Stimulated activated CD8-positive, alpha-beta memory T cell treated with anti-CD3 and anti-CD28 coated beads, Interleukin-15, amount 100 ng/mL, for 1 hour (primary cell): ENCODE data around the gene PAX5.

Experiments used
- DNase-seq: peaks from one replicate; pipeline ENCODE4 v3.0.0-alpha.2; 2020; ENCODE audit warnings: low read depth

The PAX5 gene

GRCh38 chr9:37037503-37038301 is 3.6 kb upstream of the PAX5 start:
- DNase-seq = no peak

GRCh38 chr9:37036776-37037502 is 2.9 kb upstream of the PAX5 start:
- no peak for DNase-seq

GRCh38 chr9:37036371-37036775 is 2.3 kb upstream of the PAX5 start:
- no peak for DNase-seq

GRCh38 chr9:37035648-37036370 is 1.7 kb upstream of the PAX5 start:
- DNase-seq = no peak

DNA sequence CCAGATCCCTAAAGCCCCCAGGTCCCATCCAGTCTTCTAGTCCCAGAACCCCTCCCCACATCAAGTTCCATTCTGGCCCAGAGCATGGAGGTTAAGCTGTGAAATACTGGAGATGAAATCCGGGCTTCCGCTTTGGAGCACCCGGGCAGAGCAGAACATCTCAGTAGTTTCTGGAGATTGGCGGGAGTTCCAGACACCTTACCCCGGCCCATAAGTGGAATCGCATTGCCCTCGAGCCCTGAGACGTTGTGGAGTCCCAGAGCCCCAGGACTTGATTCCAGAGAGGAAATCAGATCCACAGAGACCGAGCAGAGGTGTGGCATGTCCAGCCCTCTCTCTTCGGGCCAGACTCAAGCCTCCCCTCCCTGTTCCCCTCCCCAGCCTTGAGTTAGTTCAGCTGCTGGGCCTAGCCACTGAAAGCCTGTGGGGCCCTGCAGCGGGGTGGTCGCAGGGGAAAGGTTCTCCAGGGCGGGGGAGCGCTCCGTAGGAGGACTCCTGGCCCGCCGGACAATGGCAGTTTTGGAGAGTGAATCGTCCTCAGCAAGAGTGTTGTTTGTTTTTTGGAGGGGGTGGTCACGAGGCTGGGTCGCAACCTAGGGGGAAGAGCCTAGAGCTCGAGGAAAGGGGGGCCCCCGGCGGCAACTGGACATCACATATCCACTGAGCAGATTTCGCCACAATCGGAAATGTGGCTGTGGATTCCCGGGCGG is 1.0 kb upstream of the PAX5 start:
- no peak for DNase-seq

DNA sequence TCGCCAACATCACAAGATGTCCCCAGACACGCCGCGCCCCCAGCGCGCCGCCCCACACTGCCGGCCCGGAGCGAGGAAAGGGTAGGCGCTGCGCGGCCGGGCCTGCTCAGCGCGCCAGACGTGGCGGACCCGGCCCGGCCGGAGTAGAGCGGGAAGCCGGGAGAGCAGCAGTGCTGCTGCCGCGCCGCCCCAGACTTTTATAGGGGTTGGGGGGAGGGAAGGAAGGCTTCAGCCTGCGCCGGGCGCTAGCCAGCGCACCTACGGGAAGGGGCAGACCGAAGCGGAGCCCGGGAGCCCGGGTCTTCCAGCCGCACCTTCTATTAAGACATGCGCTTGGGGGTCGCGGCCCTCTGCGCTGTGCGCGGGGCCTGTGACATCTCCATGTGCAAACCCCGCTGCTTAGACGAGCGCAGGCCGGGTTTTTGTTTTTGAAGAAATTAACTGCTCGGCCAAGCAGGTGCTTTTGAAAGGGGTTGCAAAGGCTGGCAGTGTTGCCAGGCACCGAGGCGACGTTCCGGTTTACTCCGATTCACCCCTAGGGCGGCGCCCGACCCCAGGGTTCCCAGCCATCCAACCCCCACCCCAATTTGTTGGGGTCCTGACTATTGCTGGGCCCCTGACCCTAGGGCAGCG is 353 bp upstream of the PAX5 start:
- DNase-seq = no peak

DNA sequence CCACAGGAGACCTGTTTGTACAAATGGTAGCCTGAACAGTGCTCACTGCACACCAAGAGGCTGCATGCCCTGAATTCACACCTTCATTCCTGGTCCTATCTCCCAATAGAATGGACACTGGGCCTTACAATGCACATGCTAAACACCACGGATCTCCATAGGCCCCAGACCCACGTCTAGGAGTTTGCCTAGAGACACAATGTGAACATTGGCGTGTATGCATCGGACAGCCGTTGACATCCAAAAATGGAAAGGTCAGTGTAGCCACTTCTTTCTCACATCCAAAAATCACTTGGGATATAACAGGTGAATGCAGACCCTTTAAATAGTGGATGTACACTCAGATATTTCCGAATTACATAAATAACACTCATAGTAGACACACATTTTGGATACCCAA is 927 bp downstream of the PAX5 start:
- DNase-seq = no peak

DNA sequence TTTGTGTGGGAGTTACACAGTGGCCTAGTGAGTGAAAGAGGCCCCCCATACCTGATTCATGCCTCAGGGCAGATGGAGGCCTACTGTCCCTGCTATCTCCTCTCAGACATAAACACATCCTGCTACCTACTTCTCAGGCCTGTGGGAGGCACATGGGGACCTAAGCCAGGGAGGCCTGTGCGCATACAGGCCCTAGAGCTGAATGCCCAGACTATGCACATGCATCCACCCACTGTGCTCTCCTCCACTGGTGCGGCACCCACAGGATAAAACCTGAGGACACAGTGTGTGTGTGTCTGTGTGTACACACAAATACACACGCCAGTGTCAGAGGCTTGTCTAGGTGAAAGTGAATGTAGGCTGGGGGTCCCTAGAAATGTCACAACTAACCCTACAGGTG is 1.4 kb downstream of the PAX5 start:
- no peak for DNase-seq

- DNase-seq = no peak
Measured at GRCh38 chr9:37031902-37032301, 2.2 kb downstream of the PAX5 start.

GRCh38 chr9:37031081-37031480 is 3.0 kb downstream of the PAX5 start:
- no peak for DNase-seq

- no peak for DNase-seq
Measured at GRCh38 chr9:37030611-37030939, 3.5 kb downstream of the PAX5 start.

DNA sequence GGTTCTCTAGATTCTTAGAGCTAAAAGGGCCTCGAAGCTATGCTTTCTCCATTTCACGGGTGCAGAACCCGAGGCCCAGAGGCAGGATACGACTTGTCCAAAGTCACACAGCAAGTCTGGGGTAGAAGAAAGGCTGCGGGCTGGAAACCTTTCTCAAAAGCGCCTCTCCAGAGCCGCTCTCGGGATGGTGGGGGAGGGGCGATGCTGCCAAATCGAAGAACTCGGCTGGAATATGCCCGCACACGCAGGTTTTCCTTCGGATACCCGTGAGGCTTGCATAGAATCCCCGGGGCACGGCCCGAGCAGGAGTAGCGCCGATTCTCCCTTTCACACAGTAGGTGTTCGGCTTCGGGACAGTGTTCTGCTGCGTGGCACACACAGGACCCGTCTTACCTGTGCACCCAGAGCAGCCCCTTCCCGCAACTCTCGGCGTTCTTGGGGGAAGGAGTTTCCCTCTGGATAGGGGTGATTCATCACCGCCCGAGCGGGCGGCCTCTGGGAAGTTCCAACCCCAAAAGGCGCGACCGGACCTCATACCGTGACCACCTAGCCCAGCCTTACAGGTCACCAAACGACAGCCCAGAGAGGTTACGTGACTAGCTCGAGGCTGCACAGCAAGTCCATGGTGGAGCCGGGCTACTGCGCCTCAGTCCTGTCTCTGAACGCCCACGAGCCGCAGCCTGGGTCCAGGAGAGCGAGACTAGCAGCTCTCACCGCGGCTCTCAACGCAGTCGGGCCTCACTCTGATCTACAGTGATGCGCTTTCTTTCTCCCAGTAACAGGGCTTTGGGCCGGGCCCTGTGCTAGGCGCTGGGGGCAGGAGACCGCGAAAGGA is 4.1 kb downstream of the PAX5 start:
- DNase-seq = no peak

DNA sequence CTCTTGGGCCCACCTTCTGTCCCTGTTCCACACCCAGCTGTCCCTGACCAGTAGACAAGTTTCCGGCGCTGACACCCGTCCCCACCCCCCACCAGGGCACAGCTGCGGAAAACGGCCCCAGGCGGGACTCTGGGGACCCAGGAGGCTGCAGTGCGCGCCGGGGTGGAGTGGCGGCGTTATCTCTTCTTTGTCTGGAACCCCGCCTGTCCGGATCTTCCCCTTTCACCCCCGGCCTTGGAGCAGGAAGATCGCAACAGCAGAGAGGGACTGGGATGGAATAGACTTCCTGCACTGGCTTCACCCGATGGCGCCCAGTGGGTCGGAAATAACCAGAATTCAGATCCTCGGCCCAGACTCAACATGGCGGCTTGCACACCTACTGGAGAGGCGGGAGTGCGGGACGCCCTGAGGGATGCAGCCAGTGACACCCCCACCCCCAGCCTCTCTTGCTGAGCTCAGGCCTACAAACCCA is 4.7 kb downstream of the PAX5 start:
- DNase-seq = no peak

DNA sequence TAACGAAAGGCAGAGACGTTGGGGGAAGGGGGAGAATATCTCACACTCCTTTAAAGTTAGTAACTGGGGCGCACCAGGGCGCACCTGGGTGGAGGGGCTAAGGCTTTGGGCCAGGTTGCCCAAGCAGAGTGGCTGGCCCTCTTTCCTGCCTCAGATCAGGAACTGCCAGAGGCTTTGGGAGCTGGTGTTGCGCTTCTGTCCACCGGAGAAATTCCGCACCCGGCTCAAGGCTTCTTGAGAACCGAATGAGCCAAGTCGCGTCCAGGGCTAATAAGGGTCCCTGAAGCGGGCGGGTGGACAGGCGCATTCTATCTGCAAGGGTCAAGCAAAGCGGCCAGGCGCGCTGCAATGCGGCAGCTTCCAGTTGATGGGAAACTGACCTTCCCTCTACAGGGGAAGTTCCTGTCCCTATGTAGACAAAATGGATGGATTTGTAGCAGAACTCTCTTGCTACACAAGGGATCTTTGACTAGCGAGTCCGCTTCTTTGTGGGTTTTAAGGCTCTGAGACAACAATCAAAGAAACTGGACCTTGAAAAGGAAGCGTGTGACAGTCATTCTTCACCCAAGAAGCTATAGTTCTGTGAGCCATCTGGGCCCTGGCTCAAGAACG is 5.5 kb downstream of the PAX5 start:
- DNase-seq = no peak

DNA sequence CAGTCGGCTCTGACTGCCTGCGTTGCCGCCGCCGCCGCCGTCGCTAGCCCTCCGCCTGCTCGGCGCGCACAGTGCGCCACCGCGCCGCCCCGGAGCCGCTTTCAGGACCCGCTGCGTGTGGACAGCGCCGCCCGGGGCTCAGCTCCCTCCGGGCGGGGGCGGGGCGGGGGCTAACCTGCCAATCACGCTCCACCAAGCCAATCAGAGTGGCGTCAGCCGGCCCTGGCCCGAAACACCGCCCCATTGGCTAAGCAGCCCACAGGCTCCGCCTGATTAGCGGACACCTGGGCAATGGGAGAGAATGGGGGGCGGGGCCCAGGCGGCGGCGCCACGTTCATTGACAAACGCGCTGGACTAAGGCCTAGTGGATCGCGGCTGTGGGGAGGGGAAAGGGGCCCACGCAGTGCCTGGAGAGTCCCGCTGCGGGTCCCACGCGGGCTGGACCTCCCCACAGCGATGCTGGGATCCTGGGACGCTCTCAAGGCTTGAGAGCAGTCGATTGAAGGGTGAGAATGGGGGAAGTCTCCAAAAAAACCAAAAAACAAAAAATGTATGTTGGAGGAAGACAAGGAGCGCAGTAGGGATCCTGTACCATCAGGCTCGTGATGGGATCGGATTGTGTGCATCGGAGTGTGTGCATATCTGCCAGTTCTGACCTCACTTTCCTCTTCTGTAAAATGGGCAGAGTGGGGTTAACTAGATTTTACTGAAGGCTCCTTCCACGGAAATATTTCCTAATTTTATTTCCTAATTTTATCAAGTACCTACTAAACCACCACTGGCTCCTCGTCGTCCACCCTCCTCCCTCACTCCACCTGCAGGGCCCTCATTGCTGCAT is 6.3 kb downstream of the PAX5 start:
- DNase-seq = peak; percentile 55

DNA sequence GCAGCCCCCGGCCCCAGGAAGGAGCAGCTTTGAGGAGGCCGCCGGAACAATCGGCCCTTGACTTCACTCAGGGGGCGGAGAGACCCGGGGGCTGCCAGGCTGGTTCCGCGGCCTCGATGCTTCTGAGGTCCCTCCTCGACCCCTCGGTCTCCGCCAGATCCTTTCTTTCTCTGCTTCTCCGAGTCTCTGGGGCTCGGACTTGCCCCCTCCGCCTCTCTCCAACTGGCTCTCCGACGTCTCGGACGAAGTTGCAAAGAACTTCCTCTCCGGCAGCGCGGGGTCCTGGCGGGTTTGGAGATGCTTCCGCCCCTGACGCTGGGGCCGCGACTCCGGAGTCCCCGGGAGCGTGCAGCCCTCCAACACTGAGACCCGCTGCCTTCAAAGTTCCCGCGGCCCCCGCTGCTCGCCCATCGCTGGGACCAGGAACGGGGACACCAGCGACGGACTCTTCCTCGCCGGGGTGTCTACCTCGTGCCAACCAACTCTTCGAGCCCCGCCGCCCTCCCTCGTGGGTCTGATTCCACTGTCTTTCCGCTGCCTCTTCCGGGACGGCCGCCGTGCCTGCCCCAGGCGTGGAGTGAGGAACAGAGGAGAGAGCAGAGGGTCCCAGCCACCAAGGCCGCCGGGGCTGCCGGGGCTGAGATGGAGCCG is 7.0 kb downstream of the PAX5 start:
- DNase-seq = no peak

DNA sequence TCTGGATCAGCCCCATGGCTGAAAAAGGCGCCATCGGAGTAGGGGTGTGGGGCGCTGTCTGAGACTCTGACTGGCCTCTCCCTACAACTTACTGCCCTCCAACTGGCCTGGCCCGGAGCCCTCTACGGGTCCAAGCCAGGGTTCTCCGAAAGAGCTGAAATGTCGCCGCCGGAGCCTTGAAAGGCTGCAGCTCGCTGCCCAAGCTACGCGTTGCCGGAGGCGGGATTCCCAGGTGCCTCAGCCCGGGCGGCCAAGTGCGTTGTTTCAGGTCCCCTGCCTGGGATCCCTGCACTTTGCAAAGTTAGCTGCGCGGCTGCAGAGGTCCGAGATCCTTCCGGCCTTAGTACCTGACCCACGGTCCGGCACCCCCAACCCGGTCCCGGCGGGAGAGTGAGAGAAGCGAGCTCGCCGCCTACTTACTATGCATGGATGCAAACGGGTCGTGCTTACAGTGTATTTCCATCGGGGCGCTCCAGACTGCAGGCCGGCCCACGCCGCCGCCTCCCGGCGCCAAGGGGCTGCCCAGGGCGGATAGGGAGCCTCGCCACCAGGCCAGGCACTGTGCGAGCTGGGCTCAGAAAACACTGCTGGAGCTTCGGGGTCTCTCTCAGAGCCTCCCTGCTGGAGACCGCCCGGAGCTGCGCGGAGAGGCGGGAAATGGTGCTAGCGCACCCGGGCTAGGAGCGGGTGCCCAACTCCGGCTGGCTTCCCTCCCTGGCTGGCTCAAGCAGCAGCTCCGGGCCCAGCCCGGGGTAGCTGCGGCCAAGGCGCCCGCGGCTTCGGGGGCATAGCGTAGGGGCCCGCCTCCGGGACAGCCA is 7.7 kb downstream of the PAX5 start:
- DNase-seq = no peak

GRCh38 chr9:37025823-37026112 is 8.3 kb downstream of the PAX5 start:
- DNase-seq = no peak
